ENCODE measurements around the gene C1orf198. TPM values are rescaled to one million over a fixed set of nuclear protein-coding genes. Genes with fewer than 3 reads are reported as not detected.

C1orf198 gene
- total and polyA plus RNA-seq, 8 donors = 16.5 to 35.3 (median 20.7) TPM

GRCh38 chr1:230793463-230793745 lies 74.9 kb downstream of the C1orf198 start:
- H3K27me3 ChIP-seq = no peaks in the 10 kb centered on the region
- H3K9me3 ChIP-seq = no peaks in the 10 kb centered on the region
- H3K27ac ChIP-seq = no peak overlapping the region
- H3K4me1 ChIP-seq = no peaks in the 10 kb centered on the region
- H3K36me3 ChIP-seq = no peaks in the 10 kb centered on the region
- DNase-seq (no peak), ATAC-seq (no peak), FAIRE-seq (no peak)
- intact Hi-C loops (cut with DNase I) = loop anchor here in 1 of 3 donors (10.0 kb wide), 1 partner anchor 421 kb away; no protein-coding TSS in a partner anchor
- no peak overlapping the region for H3K4me3 ChIP-seq
- WGBS, 2 donors = 89 to 91% methylated on average over 9 of the region's 9 CpGs
- TF ChIP-seq CTCF (IDR thresholded peaks at IDR 0.05) = no peak

GRCh38 chr1:230792691-230793462 lies 75.4 kb downstream of the C1orf198 start:
- intact Hi-C loops (cut with DNase I) = loop anchor here in 1 of 3 donors (10.0 kb wide), 1 partner anchor 422 kb away; no protein-coding TSS in a partner anchor

GRCh38 chr1:230791986-230792564 lies 76.2 kb downstream of the C1orf198 start:
- TF ChIP-seq CTCF (IDR thresholded peaks at IDR 0.05) = no peak
- no peaks in the 10 kb centered on the region for H3K9me3 ChIP-seq
- intact Hi-C loops (cut with DNase I) = loop anchor here in 1 of 3 donors (10.0 kb wide), 1 partner anchor 423 kb away; no protein-coding TSS in a partner anchor
- H3K4me1 ChIP-seq = no peaks in the 10 kb centered on the region
- no peaks in the 10 kb centered on the region for H3K36me3 ChIP-seq
- H3K27me3 ChIP-seq = no peaks in the 10 kb centered on the region
- 60 to 73% methylated on average over 5 of the region's 5 CpGs for WGBS, 2 donors
- no peak for DNase-seq
- no peak for ATAC-seq
- no peak overlapping the region for H3K4me3 ChIP-seq
- H3K27ac ChIP-seq = no peak overlapping the region
- no peak for FAIRE-seq

More at GRCh38 chr1:230792691-230793462, 75.4 kb downstream of the C1orf198 start:
- Histone ChIP-seq H3K36me3 (no peaks in the 10 kb centered on the region), H3K4me3 (no peak overlapping the region), H3K27ac (no peak overlapping the region), H3K4me1 (no peaks in the 10 kb centered on the region), H3K27me3 (no peaks in the 10 kb centered on the region), H3K9me3 (no peaks in the 10 kb centered on the region)
- no peak for FAIRE-seq
- peak in 1 of 4 donors; percentile 27 for ATAC-seq
- DNase-seq = no peak
- TF ChIP-seq CTCF (IDR thresholded peaks at IDR 0.05) = no peak
- 85 to 93% methylated on average over 13 of the region's 13 CpGs for WGBS, 2 donors

- no peak for DNase-seq
- no peaks in the 10 kb centered on the region for H3K27me3 ChIP-seq
- 55 to 69% methylated on average over 5 of the region's 5 CpGs for WGBS, 2 donors
- intact Hi-C loops (cut with DNase I) = loop anchor here in 1 of 3 donors (10.0 kb wide), 1 partner anchor 425 kb away; no protein-coding TSS in a partner anchor
- FAIRE-seq = no peak
- ATAC-seq = no peak
- H3K9me3 ChIP-seq = no peaks in the 10 kb centered on the region
- no peak overlapping the region for H3K4me3 ChIP-seq
- H3K4me1 ChIP-seq = no peaks in the 10 kb centered on the region
- no peak overlapping the region for H3K27ac ChIP-seq
- no peak for TF ChIP-seq CTCF (IDR thresholded peaks at IDR 0.05)
- no peaks in the 10 kb centered on the region for H3K36me3 ChIP-seq
Observed at GRCh38 chr1:230790026-230790425, 78.3 kb downstream of the C1orf198 start.
